Measurements from ENCODE around the gene POU2F1.
A peak's percentile ranks its signal among the peaks of the same experiment; 100 is the strongest.
"Not testable (repeated sequence)": the region's sequence is repeated elsewhere in the genome, so short reads cannot be mapped to it uniquely, and the experiment has no call there.

POU2F1 gene

GRCh38 chr1:167231873-167232450 lies 11.3 kb downstream of the POU2F1 start:
- no peak for DNase-seq

GRCh38 chr1:167232801-167233200 lies 12.1 kb downstream of the POU2F1 start:
- DNase-seq, result no peak

- no peak for DNase-seq
Observed at GRCh38 chr1:167233373-167233772, 12.7 kb downstream of the POU2F1 start.

GRCh38 chr1:167237000-167237399 lies 16.3 kb downstream of the POU2F1 start:
- no peak for DNase-seq

GRCh38 chr1:167238713-167239112 lies 18.0 kb downstream of the POU2F1 start:
- no peak for DNase-seq

- no peak for DNase-seq
Observed at GRCh38 chr1:167239257-167239656, 18.6 kb downstream of the POU2F1 start.

GRCh38 chr1:167244244-167244643 lies 23.6 kb downstream of the POU2F1 start:
- DNase-seq, result no peak

GRCh38 chr1:167245168-167245567 lies 24.5 kb downstream of the POU2F1 start:
- DNase-seq, result not testable (repeated sequence)

GRCh38 chr1:167246971-167247370 lies 26.3 kb downstream of the POU2F1 start:
- no peak for DNase-seq

- no peak for DNase-seq
Observed at GRCh38 chr1:167247754-167248153, 27.1 kb downstream of the POU2F1 start.

- DNase-seq, result no peak
Observed at GRCh38 chr1:167248707-167249642, 28.3 kb downstream of the POU2F1 start.

GRCh38 chr1:167249702-167250101 lies 29.0 kb downstream of the POU2F1 start:
- no peak for DNase-seq

- DNase-seq, result no peak
Observed at GRCh38 chr1:167250482-167250881, 29.8 kb downstream of the POU2F1 start.

GRCh38 chr1:167251472-167251871 lies 30.8 kb downstream of the POU2F1 start:
- no peak for DNase-seq

- no peak for DNase-seq
Observed at GRCh38 chr1:167252986-167253385, 32.3 kb downstream of the POU2F1 start.

GRCh38 chr1:167258858-167259257 lies 38.2 kb downstream of the POU2F1 start:
- DNase-seq, result no peak

- DNase-seq, result no peak
Observed at GRCh38 chr1:167262836-167263235, 42.1 kb downstream of the POU2F1 start.

GRCh38 chr1:167263344-167263743 lies 42.7 kb downstream of the POU2F1 start:
- no peak for DNase-seq

GRCh38 chr1:167263819-167264464 lies 43.3 kb downstream of the POU2F1 start:
- no peak for DNase-seq

GRCh38 chr1:167266965-167267364 lies 46.3 kb downstream of the POU2F1 start:
- DNase-seq, result no peak

GRCh38 chr1:167268347-167268787 lies 47.7 kb downstream of the POU2F1 start:
- peak; percentile 53 for DNase-seq

- peak; percentile 9 for DNase-seq
Observed at GRCh38 chr1:167270349-167271092, 49.8 kb downstream of the POU2F1 start.

- no peak for DNase-seq
Observed at GRCh38 chr1:167272369-167272957, 51.8 kb downstream of the POU2F1 start.

Measured in eye (tissue), 1 donor.